Stimulated activated CD4-positive, alpha-beta T cell treated with anti-CD3 and anti-CD28 coated beads, Interleukin-4, amount 100 ng/mL, for 4 hours (primary cell): Measurements from ENCODE around the gene CCDC196.

Experiments used
- DNase-seq, 2 experiments: peaks; one replicate each; pipeline ENCODE4 v3.0.0-alpha.2; 2020

CCDC196 gene, protein sequence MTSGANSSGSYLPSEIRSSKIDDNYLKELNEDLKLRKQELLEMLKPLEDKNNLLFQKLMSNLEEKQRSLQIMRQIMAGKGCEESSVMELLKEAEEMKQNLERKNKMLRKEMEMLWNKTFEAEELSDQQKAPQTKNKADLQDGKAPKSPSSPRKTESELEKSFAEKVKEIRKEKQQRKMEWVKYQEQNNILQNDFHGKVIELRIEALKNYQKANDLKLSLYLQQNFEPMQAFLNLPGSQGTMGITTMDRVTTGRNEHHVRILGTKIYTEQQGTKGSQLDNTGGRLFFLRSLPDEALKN

DNA sequence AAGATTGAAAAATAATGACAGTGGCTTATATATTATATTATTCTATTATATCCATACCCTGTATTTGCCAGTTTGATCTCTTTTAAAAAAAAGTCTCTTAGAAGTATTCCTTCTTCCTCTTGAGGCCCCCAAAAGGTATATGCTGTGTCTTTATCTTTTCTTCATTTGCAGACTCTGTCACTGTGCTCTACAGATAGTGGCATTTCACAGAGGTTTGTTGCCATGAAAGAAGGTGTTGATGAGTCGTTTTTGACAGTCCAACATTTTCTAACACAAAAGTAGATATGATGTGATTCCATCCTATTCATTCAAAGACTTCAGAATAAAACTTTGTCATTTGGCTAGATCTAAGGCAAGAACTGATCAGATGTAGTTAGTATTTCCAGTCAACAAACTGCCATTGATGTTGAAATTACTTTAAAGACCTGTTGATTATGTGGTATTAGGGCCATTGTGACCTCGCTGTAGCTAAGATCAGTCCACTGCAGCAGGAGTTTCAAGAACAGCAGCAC lies at the start of gene CCDC196:
Gene CCDC196 (plus strand): TSS at position 462 of the 512 bp plus-strand sequence. CDS start 132 bp downstream, outside the sequence.
- DNase-seq, result no peak

DNA sequence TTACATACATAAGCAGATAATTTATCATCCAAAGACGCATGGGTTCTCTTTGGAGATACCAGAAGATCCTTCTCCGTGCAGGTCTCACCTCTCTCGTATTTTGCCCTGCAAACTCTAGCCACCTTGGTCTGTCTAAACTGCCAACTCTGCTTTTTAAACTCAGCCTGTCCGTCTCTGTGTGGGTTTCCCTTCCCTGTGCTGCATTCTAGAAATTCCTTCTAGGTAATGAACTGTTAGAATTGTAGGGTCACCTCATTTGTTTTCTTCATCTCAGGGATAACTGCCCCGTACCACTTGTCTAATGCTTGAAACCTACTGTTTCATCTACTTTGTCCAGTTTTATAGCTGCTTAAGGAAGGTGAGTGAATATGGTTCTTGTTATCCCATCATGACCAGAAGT lies 45.4 kb upstream of the CCDC196 start:
- DNase-seq, result no peak

DNA sequence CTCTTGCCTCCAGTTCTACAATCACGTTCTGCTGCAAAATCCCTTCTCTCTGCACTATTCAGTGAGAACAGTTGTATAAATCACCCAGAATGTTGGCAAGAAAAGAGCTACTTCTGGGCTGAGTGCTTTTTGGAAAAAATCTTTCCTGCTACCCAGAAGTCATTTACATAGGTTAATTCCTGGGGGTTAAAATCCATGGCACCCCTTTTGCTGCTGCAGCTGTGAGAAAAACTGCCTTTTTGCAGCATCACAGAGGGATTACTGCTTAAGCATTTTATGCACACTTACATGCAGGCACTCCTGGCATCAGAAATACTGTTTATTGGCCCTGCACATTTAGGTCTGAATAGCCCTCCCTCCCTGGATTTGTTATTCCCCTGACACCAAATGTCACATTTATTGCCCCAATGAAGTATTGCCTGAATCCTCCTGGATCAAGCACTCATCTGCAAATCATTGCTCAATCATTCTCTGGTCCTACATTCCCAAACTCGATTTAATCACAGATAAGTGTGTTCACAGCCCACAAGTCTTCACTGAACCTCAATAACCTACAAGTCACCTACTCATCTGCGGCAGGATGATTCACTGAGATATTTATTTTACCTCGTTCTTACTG lies 43.1 kb upstream of the CCDC196 start:
- DNase-seq, result no peak

DNA sequence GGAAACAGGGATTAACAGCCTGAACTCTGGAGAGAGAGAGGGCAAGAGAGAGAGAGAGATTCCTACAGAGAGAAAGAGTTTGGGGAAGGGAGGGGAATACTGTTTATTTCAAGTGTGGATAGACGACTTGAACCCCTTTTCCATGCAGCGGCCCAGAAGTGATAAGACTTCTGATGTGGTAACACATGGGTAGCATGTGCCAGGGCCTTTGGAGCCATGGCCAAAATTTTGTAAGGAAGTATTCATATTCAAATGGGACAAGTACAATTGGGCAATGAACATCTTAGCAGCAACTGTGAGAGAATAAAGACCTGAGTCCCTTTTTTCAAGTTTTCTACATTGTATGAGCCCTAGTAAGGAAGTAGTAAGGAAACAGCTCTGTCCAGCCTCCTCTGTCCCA lies 42.4 kb upstream of the CCDC196 start:
- DNase-seq, result no peak

DNA sequence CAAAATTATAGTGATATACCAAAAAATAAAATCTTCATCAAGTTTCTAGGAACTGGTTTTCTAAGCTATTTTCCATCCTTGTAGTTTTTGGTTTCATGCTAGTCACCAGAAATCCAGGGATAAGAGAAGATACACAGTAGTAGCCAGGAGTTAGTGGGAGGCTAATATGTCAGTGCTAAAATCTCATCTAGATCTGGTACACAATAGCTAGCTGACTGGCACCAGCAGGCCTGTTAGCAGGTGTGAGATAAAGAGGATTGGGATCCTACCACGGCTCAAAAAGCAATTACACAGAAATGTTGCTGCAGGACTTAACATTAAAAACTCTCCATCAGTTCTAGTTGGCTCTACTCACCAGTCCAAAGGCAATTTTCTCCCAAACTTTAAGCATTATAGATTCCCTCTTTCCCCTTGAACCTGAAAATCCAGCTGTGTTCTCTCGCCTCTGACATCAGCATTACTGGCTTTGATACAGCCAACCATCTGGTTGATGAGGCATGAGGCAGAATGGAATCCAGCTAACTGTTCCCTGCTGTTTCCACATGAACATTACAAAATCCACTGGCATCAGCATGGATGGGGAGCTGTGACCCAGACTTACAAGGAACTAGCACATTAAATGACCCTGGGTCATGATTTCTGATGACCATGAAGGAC lies 41.8 kb upstream of the CCDC196 start:
- no peak for DNase-seq

DNA sequence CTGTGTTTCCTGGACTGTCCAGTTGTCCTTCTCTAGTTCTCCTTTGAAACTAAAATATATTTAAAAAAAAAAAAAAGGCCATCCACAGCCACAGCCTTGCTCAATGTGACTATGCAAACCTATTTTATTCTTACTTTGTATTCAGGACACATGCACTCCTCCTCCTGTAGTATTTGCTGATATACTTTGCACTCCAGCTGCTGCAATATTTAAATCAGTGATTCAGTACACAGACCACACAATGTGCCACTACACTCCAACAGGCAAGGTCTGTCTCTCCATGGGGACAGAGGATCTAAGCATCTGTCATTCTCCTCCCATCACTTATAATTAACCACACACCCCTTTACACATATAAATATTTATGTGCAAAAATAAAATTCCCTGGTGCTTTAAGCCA lies 40.2 kb upstream of the CCDC196 start:
- DNase-seq, result no peak

DNA sequence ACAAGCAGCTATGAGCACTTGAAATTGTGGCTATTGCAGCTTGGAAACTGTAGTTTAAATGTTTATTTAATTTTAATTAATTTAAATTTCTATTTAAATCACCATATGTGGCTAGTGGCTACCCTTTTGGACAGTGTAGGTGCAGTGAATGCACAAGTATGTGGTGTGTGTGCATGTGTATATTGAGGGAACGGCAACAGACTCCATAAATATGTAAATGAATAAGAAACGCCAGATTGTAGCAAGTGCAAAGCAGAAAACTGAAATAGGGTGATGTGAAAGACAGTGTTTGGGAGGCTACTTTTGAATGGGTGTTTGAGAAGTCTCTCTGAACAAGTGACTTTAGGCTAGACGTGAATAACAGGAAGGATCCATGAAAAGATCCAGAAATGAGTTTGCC lies 32.7 kb upstream of the CCDC196 start:
- no peak for DNase-seq

DNA sequence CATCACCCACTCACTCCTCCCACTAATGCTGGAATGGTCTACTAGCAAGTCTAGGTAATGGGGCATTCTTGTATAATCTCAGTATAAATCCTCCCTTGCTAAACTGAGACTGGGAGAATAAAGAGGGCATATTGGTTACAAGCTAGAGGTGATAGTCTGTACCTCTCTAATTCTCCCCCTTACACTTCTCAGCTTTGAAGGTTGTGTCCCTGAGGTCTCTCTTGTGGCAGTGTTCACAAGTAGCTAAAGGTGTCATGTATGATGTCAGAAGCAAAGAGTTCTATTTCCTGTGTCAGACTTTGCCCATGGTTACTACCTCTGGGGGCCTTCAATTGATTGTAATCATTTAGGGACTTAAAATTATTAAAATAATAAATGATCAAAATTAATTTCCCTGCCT lies 26.6 kb upstream of the CCDC196 start:
- no peak for DNase-seq

DNA sequence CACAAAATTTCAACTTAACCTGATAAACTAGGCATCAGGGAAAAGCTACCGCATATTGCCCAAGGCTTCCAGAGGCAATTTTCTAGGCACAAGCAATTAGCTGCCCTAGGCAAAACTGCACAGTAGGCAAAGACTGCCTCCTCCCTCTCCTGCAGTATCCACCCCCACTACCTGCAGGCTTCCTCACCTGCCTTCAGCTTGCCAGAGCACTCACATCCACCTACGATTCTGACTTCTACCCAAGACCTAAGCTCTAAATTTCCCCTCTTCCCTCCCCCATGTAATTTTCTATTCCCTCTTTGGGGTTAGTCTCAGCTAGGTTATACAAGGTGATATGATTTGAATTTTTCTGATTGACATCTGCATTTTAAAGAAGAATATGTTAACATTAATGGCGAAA lies 21.9 kb upstream of the CCDC196 start:
- DNase-seq, result no peak

DNA sequence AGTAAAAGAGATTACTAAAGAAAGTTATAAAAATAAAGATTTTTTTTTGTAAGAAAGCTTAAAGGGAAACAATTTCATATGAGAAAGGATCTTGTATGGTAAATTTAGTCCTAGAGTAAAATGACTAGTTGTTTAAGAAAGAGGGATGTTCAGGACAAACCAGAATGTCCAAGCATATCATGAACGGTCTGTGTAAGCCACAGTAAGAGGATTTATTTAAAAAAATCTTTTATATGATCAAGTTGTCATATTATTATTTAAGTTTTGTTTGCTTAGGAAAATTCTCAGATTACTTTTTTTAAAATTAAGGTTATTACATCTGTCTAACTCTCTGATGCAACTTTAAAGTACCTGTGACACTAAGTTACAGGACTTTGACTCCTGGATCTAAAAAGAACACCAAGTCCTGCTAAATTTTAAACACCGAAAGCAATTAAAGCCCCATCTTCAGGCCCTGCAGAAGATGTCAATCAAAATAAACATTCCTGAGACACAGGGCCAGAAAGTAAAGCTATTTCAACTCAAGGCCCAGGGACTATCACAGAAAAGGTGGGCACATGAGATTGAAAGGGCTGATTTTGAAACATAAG lies 17.3 kb upstream of the CCDC196 start:
- DNase-seq, result no peak

DNA sequence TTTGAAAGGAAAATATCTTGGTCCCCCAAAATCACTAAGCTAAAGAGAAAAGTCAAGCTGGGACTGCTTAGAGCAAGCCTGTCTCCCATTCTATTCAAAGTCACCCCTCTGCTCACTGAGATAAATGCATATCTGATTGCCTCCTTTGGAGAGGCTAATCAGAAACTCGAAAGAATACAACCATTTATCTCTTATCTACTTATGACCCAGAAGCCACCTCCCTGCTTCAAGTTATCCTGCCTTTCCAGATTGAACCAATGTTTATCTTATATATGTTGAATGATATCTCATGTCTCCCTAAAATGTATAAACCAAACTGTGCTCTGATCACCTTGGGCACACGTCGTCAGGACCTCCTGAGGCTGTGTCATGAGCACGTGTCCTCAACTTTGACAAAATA lies 14.6 kb upstream of the CCDC196 start:
- DNase-seq, result no peak

DNA sequence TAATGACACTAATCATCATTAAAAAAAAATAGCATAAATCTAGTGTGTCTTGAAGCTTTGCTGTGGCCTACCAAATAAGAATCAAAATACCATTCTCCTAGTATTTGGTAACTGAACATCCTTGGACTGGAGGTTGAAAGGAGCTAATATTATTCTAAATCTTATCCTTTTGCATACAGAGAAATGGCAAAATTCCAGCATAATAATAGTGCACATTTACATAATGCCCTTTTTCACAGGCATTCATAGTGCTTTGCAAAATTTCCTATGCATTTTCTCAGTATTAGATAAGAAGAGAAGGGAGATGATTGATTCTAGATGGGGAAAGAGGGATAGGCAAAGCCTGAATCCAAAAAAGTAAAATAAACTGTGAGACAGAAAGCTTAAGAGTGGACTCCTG lies 13.9 kb upstream of the CCDC196 start:
- DNase-seq, result no peak

DNA sequence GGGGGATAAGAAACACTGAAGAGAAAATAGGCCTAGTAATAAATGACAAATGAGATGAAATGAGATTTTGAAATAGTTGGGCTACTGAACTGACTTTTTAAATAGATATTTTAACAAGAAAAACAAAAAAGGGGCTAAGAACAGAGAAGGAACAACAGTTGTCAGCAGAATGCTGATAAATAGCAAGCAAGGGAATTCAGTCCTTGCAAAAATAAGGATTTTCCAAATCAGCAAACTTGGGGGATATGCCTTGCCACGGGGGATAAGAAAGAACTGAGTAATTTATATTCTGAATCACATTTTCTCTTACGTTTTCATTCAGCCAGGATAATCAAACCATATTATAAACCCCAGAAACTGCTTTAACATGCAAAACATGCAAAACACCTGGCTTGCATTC lies 12.9 kb upstream of the CCDC196 start:
- DNase-seq, result no peak

DNA sequence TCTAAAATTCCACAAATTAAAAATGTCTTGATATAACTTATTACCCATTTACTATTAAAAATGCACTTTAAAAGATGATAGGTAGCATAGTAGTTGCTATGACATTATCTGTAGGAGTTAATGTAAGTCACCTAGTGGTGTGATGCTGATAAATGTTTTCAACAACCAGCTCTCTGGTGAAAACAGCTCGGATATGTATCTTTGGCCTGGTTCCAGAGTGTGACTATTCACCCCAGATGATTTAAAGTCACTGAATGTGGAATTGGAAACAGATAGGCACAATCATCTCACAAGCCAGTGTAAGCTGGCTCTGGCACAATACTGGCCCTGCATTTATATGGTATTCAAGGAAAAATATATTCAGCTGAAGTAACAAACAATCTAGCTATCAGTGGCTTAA lies 9.2 kb upstream of the CCDC196 start:
- no peak for DNase-seq

DNA sequence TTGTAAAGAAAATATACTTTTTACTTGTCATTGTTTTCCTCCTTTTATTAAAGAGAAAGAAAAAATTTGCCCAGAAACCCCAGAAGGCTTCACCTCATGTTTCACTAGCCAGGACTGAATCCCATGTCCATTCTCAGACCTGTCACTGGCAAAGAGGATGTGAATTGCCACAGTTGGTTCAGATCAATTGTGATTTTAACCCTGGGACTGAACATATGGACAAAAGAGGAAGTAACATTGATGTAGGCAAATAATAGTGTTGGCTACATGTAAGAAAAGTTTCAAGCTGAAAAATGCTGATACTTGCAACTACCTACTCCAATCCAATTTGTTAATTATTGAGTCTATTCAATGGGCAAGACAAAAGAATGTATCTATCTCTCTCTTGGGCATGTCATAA lies 8.6 kb upstream of the CCDC196 start:
- no peak for DNase-seq

DNA sequence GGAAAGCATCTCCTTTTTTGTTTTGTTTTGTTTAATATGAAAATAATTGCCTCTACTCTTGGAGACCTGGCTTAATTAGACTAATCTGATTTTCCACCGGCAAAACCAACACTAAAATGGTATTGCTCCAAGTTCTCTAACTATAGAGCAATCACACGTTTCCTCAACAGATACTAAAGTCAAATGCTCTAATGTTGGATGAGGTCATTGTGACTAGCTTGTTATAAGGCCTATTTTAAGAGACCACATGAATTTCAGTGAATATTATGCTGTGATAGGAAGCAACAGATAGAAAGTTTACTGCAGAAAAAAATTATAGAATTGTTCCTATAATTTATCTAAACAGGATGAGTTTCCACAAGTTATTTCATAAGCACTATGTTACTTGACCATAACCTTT lies 3.3 kb upstream of the CCDC196 start:
- DNase-seq, result no peak

DNA sequence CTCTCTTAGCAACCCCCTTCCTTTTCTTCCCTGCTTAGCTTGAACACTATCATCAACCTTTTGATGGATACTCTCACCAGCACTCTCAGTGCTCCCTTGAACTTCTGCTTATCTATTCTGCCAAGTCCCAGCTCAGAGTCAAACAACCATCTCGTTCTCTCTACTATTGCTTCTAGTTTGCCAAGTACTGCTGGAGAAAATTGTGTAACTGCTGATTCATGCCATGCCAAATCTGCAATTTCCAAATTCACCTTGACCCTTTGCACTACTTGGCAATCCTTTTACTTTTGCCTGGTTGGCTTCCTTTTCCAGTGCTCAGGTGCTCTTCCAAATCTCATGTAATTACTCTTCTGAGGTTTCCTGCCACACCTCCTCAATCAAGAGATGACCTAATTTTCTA lies 2.8 kb upstream of the CCDC196 start:
- no peak for DNase-seq

DNA sequence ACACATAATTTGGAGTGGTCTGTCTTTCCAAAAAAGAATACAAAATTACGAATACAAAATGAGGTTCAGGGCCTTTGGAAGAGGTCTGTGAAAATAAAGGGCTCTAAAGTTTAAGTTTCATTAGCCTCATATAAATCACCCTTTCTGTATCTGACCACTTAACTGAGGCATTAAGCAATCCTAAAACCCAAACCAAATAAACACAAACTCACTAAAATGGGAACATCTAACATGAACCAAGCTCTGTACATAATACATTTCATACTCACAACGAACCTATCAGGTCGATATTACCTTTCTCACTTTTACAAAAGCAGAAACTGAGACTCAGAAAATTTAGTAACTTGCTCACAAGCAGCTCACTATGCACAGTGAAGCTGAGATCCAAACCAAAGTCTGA lies 1.1 kb upstream of the CCDC196 start:
- DNase-seq, result no peak

DNA sequence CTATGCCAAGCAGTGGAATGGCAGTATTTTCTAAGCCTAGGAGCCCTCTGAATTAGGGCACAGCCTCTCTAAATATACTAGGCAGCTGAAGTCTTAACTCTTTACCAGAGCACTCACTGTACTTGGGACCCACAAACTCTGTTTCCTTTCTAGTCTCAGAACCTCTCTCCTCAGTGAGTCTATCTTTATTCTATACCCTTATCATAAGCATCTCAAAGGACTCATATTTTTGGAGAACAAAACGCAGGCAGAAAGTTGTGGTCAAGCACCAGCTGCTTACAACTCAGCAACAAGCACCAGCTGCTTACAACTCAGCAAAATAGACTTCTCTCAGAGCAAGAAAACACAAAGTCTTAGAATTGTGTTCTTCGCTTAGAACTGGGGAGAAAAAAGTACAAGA lies 993 bp downstream of the CCDC196 start:
- DNase-seq, result no peak

DNA sequence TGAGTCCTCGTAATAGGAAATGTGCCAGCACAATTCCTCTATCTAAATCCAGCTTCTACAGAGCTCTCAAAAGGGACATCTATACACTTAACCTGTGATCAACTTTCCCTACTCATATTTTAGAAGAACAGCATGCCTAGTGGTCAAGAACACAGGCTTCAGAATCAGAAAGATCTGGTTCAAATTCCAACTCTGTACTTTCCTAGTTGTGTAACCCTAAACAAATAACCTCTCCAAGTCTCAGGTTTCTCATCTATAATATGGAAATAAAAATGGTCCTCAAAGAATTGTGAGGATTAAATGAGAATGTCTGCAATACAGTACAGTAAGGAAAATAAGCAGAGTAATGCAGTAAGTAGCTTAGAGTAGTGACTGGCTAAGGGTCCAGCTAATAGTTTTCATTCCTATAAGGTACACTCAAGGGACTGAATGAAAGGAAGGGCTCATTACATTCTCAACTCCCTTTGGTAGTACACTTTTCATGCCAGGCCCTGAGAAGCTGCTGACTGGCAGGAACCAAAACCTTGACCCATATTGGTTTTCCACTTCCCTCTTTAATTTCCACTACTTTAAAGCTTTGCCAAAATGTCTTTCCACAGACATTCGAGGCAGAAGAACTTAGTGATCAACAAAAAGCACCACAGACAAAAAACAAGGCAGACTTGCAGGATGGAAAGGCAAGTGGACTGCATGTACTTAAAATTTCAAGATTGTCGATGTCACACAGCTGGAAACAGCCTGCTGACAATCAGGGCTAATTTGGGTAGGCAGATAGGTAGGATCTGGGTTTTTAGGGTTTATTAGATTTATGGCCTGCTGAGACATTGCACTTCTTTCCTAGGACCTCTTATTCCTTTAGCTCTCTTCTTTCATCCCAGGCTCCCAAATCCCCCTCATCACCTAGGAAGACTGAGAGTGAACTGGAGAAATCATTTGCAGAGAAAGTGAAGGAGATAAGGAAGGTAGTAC lies 4.3 kb downstream of the CCDC196 start:
- no peak for DNase-seq

DNA sequence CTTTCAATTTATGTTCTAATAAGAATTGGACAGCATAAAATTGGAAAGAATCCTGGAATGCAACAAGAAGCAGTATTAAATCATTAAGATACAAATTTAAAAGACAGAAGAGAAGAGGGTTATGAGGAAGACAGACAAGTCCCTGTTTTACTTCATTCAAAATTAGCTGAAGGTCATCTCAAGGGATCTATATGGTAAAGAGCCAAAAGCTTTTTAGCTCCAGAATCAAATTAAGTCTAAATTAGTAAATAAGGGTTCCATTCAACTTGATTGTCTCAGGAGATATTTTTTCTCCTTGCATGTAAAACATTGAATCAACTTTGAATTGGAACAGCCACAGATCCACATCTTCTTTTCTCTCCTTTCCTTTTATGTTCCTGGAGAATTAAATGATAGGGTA lies 7.6 kb downstream of the CCDC196 start:
- DNase-seq, result no peak
